IMR-90 (cell line): ENCODE data around the gene IGF2R. TPM values are rescaled to one million over a fixed set of nuclear protein-coding genes. Genes with fewer than 3 reads are reported as not detected.

Source experiments
- ATAC-seq: fragments of 200-7000 bp; cut with Tn5 transposase; 2 replicates; pipeline ENCODE4 v1.9.1; 2020; ENCODE audit warnings: low read depth, mild to moderate bottlenecking, moderate library complexity
- BruUV-seq: library from RNA; stranded (reverse); fragments of 400-500 nt; replicated peaks from 2 replicates; lab custom pipeline; 2021; lab: Mats Ljungman, UMichigan
- CTCF ChIA-PET: fragments of 300-600 bp; formaldehyde crosslinking; extraction: SDS; loops from one replicate; lab custom pipeline; 2021; ENCODE audit warnings: antibody characterized with exemption; lab: Yijun Ruan, JAX
- POLR2A ChIA-PET: fragments of 300-600 bp; sonication (Branson Sonifier 250); formaldehyde crosslinking; loops from one replicate; lab custom pipeline; 2022; ENCODE audit warnings: antibody characterized with exemption; ENCODE audit not compliant: unreplicated experiment; lab: Charles Lee
- DNase-seq: peaks from one replicate; pipeline ENCODE4 v3.0.0; 2013
- H2AFZ ChIP-seq: replicated peaks from 2 replicates; pipeline ENCODE3; 2013; ENCODE audit warnings: low read length, mild to moderate bottlenecking; ENCODE audit not compliant: poor library complexity
- H2AK5ac ChIP-seq: 2 replicates; pipeline ENCODE4 v1.6.1; 2013; ENCODE audit warnings: low read depth, low read length, inconsistent platforms
- H2AK9ac ChIP-seq: replicated peaks from 2 replicates; pipeline ENCODE3; 2013; ENCODE audit warnings: mild to moderate bottlenecking, low read depth, low read length, moderate library complexity; ENCODE audit not compliant: poor library complexity
- H2BK120ac ChIP-seq: 2 replicates; pipeline ENCODE4 v1.6.1; 2013; ENCODE audit warnings: low read depth, low read length, inconsistent platforms
- H2BK15ac ChIP-seq: 3 replicates; pipeline ENCODE4 v1.6.1; 2013; ENCODE audit warnings: low read depth, low read length, inconsistent platforms
- H2BK20ac ChIP-seq: 2 replicates; pipeline ENCODE4 v1.6.1; 2013; ENCODE audit warnings: low read depth, mild to moderate bottlenecking, inconsistent platforms, low read length, moderate library complexity
- H2BK5ac ChIP-seq: 2 replicates; pipeline ENCODE4 v1.6.1; 2013; ENCODE audit warnings: mild to moderate bottlenecking, low read depth, low read length, inconsistent platforms; ENCODE audit not compliant: poor library complexity, severe bottlenecking
- H3K14ac ChIP-seq: replicated peaks from 2 replicates; pipeline ENCODE4 v1.6.1; 2013; ENCODE audit warnings: low read depth, low read length, inconsistent platforms
- H3K18ac ChIP-seq: 2 replicates; pipeline ENCODE4 v1.6.1; 2013; ENCODE audit warnings: low read depth, low read length, control low read depth
- H3K23ac ChIP-seq: 2 replicates; pipeline ENCODE4 v1.6.1; 2013; ENCODE audit warnings: low read depth, low read length, inconsistent platforms
- H3K27ac ChIP-seq: 2 replicates; pipeline ENCODE4 v1.5.1; 2013; ENCODE audit warnings: mild to moderate bottlenecking, control low read depth, low read length; ENCODE audit not compliant: insufficient read depth
- H3K27me3 ChIP-seq: 2 replicates; pipeline ENCODE4 v1.6.1; 2013; ENCODE audit warnings: low read length; ENCODE audit not compliant: control insufficient read depth, insufficient read depth
- H3K36me3 ChIP-seq: 2 replicates; pipeline ENCODE4 v1.6.1; 2013; ENCODE audit warnings: low read length, mixed read lengths; ENCODE audit not compliant: control insufficient read depth, insufficient read depth
- H3K4ac ChIP-seq: 2 replicates; pipeline ENCODE4 v1.6.1; 2013; ENCODE audit warnings: low read depth, low read length, inconsistent platforms
- H3K4me1 ChIP-seq: 2 replicates; pipeline ENCODE4 v1.6.1; 2013; ENCODE audit warnings: low read length, mixed read lengths; ENCODE audit not compliant: control insufficient read depth, insufficient read depth
- H3K4me2 ChIP-seq: 2 replicates; pipeline ENCODE4 v1.6.1; 2013; ENCODE audit warnings: low read depth, mild to moderate bottlenecking, control low read depth, low read length, moderate library complexity
- H3K4me3 ChIP-seq: 2 replicates; pipeline ENCODE4 v1.5.1; 2013; ENCODE audit warnings: low read depth, mild to moderate bottlenecking, control low read depth, low read length, moderate library complexity; ENCODE audit not compliant: insufficient read depth
- H3K56ac ChIP-seq: 2 replicates; pipeline ENCODE4 v1.6.1; 2013; ENCODE audit warnings: low read length, inconsistent platforms; ENCODE audit not compliant: insufficient read depth; ENCODE audit errors: extremely low read depth
- H3K79me1 ChIP-seq, 2 experiments: 2 replicates each; pipeline ENCODE4 v1.6.1; 2013; ENCODE audit warnings: low read length in 2 of 2, inconsistent platforms in 1 of 2, low read depth in 1 of 2
- H3K9ac ChIP-seq: 2 replicates; pipeline ENCODE4 v1.6.1; 2013; ENCODE audit warnings: low read depth, low read length, control low read depth
- H3K9me1 ChIP-seq: 2 replicates; pipeline ENCODE4 v1.6.1; 2013; ENCODE audit warnings: low read length, inconsistent platforms; ENCODE audit not compliant: insufficient read depth
- H3K9me3 ChIP-seq: 2 replicates; pipeline ENCODE4 v1.6.1; 2013; ENCODE audit warnings: low read length; ENCODE audit not compliant: control insufficient read depth, insufficient read depth
- H4K20me1 ChIP-seq: 2 replicates; pipeline ENCODE4 v1.6.1; 2013; ENCODE audit warnings: low read length, inconsistent platforms; ENCODE audit not compliant: insufficient read depth
- H4K5ac ChIP-seq: 2 replicates; pipeline ENCODE4 v1.6.1; 2013; ENCODE audit warnings: mild to moderate bottlenecking, low read depth, low read length, control low read depth
- H4K8ac ChIP-seq, 2 experiments: 2 replicates each; pipeline ENCODE4 v1.6.1; 2013; ENCODE audit warnings: low read depth in 2 of 2, low read length in 2 of 2, control low read depth in 1 of 2, inconsistent platforms in 1 of 2
- H4K91ac ChIP-seq: 2 replicates; pipeline ENCODE4 v1.6.1; 2013; ENCODE audit warnings: low read depth, low read length, inconsistent platforms; ENCODE audit not compliant: insufficient read depth
- BHLHE40 ChIP-seq: fragments of 150-350 bp; IDR thresholded peaks from 2 replicates; pipeline ENCODE4 v1.6.1; 2016; ENCODE audit warnings: mild to moderate bottlenecking, low read depth, low read length
- CEBPB ChIP-seq: IDR thresholded peaks from 2 replicates; pipeline ENCODE4 v1.6.1; 2012; ENCODE audit warnings: low read depth, low read length, improper control_type of control experiment
- CHD1 ChIP-seq: IDR thresholded peaks from 2 replicates; pipeline ENCODE4 v1.6.1; 2012; ENCODE audit warnings: low read depth, low read length, improper control_type of control experiment
- FOS ChIP-seq: fragments of 150-350 bp; IDR thresholded peaks from 2 replicates; pipeline ENCODE4 v1.6.1; 2016; ENCODE audit warnings: low read depth, low read length
- MAFK ChIP-seq: IDR thresholded peaks from 2 replicates; pipeline ENCODE4 v1.6.1; 2012; ENCODE audit warnings: low read depth, low read length, improper control_type of control experiment
- MAZ ChIP-seq: IDR thresholded peaks from 2 replicates; pipeline ENCODE4 v1.6.1; 2012; ENCODE audit warnings: low read depth, mild to moderate bottlenecking, low read length, improper control_type of control experiment, moderate library complexity, borderline replicate concordance
- MXI1 ChIP-seq: IDR thresholded peaks from 2 replicates; pipeline ENCODE4 v1.6.1; 2012; ENCODE audit warnings: low read depth, mild to moderate bottlenecking, low read length, moderate library complexity, borderline replicate concordance
- NFE2L2 ChIP-seq: fragments of 150-350 bp; IDR thresholded peaks from 2 replicates; pipeline ENCODE4 v1.6.1; 2016; ENCODE audit warnings: low read depth, mild to moderate bottlenecking, low read length
- RAD21 ChIP-seq: IDR thresholded peaks from 2 replicates; pipeline ENCODE4 v1.6.1; 2012; ENCODE audit warnings: low read length, improper control_type of control experiment
- RCOR1 ChIP-seq: IDR thresholded peaks from 2 replicates; pipeline ENCODE4 v1.6.1; 2012; ENCODE audit warnings: mild to moderate bottlenecking, low read length, improper control_type of control experiment; ENCODE audit not compliant: insufficient replicate concordance
- SMC3 ChIP-seq: fragments of 150-350 bp; IDR thresholded peaks from 2 replicates; pipeline ENCODE4 v1.6.1; 2016; ENCODE audit warnings: low read depth, mild to moderate bottlenecking, antibody characterized with exemption, low read length, moderate library complexity
- WGBS, 2 experiments: methylation state at CpG; one replicate each; pipeline versions ENCODE4 v1.1.5 to v1.1.7; 2013; ENCODE audit warnings: missing lambda C conversion rate in 2 of 2; ENCODE audit not compliant: insufficient read length in 1 of 2; ENCODE audit errors: extremely low coverage in 2 of 2; 5-methylcytosine and 5-hydroxymethylcytosine counted together
- dilution Hi-C: fragments of 300-500 bp; cut with HindIII; formaldehyde crosslinking; loops from one replicate; pipeline ENCODE4 v1.14.3; 2018; ENCODE audit warnings: low sequenced_read_pairs; ENCODE audit not compliant: unreplicated experiment
- in situ Hi-C: fragments of 300-500 bp; cut with MboI; formaldehyde crosslinking; loops from 3 replicates; pipeline ENCODE4 v1.14.3; 2019; ENCODE audit warnings: low sequenced_read_pairs, inconsistent platforms, mixed read lengths
- intact Hi-C: fragments of 100-400 bp; cut with micrococcal nuclease; formaldehyde crosslinking; loops from 2 replicates; pipeline ENCODE4 v1.10.0; 2022
- polyA plus RNA-seq, 3 experiments: library from polyadenylated mRNA; depleted of rRNA; stranded (reverse); fragments of >200 nt; gene quantifications; 2 replicates each; pipeline ENCODE4 v1.2.3, GENCODE V29; 2012; ENCODE audit warnings: low replicate concordance in 1 of 3
- total RNA-seq: library from RNA; depleted of rRNA; stranded (reverse); fragments of >200 nt; gene quantifications from 2 replicates; pipeline ENCODE4 v1.2.3, GENCODE V29; 2012
- TF ChIP-seq, protein P1 (sequence below): fragments of 150-350 bp; IDR thresholded peaks from 2 replicates; pipeline ENCODE4 v1.6.1; 2016; ENCODE audit warnings: low read depth, mild to moderate bottlenecking, low read length, moderate library complexity, borderline replicate concordance
- TF ChIP-seq, protein P2 (sequence below): conservative IDR thresholded peaks from 2 replicates; pipeline ENCODE4 v1.5.1; 2012; ENCODE audit warnings: mild to moderate bottlenecking, low read depth, low read length, improper control_type of control experiment
- TF ChIP-seq, protein P3 (sequence below): fragments of 150-350 bp; IDR thresholded peaks from 2 replicates; pipeline ENCODE4 v1.6.1; 2017; ENCODE audit warnings: mild to moderate bottlenecking, antibody characterized with exemption, low read length, low read depth

IGF2R gene
- total and polyA plus RNA-seq, 2 of the 4 experiments (the other 2 are of a cell fraction) = 33.2 to 41.4 TPM

DNA sequence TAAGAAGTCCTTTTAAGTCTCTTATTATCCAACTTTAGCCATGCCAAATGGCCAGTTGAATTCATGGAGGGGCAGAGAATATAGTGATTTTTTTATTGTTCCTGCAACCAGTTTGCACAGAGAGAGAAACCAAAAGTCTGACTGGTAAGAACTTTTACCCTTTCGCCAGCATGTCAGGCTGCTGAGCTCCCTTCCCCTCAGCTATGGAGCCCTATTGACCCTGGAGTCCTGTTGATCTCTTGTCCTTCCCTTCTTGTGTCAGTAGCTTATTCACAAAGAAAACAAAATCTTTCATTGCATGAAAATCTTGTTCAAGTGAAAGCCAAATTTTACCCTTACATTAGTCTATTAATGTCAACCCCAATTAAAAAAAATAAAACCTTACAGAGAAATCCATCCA, 151.2 kb downstream of the IGF2R start:
- no peak overlapping the region for H2AK5ac ChIP-seq
- no peak overlapping the region for H3K23ac ChIP-seq
- dilution Hi-C loops = no loop called here
- H4K91ac ChIP-seq = no peak overlapping the region
- no peak overlapping the region for H3K4ac ChIP-seq
- ATAC-seq = no peak
- no peak overlapping the region for H3K14ac ChIP-seq
- TF ChIP-seq RCOR1 = no peak
- TF ChIP-seq RAD21 = no peak
- TF ChIP-seq MAFK = no peak
- no peak for TF ChIP-seq CEBPB
- no peak for TF ChIP-seq BHLHE40
- TF ChIP-seq, protein P1, sequence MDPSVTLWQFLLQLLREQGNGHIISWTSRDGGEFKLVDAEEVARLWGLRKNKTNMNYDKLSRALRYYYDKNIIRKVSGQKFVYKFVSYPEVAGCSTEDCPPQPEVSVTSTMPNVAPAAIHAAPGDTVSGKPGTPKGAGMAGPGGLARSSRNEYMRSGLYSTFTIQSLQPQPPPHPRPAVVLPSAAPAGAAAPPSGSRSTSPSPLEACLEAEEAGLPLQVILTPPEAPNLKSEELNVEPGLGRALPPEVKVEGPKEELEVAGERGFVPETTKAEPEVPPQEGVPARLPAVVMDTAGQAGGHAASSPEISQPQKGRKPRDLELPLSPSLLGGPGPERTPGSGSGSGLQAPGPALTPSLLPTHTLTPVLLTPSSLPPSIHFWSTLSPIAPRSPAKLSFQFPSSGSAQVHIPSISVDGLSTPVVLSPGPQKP = no peak
- no peak for TF ChIP-seq SMC3
- TF ChIP-seq MXI1 = no peak
- TF ChIP-seq CHD1 = no peak
- TF ChIP-seq, protein P2, sequence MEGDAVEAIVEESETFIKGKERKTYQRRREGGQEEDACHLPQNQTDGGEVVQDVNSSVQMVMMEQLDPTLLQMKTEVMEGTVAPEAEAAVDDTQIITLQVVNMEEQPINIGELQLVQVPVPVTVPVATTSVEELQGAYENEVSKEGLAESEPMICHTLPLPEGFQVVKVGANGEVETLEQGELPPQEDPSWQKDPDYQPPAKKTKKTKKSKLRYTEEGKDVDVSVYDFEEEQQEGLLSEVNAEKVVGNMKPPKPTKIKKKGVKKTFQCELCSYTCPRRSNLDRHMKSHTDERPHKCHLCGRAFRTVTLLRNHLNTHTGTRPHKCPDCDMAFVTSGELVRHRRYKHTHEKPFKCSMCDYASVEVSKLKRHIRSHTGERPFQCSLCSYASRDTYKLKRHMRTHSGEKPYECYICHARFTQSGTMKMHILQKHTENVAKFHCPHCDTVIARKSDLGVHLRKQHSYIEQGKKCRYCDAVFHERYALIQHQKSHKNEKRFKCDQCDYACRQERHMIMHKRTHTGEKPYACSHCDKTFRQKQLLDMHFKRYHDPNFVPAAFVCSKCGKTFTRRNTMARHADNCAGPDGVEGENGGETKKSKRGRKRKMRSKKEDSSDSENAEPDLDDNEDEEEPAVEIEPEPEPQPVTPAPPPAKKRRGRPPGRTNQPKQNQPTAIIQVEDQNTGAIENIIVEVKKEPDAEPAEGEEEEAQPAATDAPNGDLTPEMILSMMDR = no peak
- TF ChIP-seq FOS = no peak
- TF ChIP-seq MAZ = no peak
- TF ChIP-seq, protein P3, sequence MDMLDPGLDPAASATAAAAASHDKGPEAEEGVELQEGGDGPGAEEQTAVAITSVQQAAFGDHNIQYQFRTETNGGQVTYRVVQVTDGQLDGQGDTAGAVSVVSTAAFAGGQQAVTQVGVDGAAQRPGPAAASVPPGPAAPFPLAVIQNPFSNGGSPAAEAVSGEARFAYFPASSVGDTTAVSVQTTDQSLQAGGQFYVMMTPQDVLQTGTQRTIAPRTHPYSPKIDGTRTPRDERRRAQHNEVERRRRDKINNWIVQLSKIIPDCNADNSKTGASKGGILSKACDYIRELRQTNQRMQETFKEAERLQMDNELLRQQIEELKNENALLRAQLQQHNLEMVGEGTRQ = no peak
- no peak for TF ChIP-seq NFE2L2
- no peak overlapping the region for H3K56ac ChIP-seq
- no peak overlapping the region for H3K4me2 ChIP-seq
- H4K20me1 ChIP-seq = no peaks in the 10 kb centered on the region
- no peak overlapping the region for H3K4me3 ChIP-seq
- H2BK120ac ChIP-seq = no peak overlapping the region
- no peaks in the 10 kb centered on the region for H3K4me1 ChIP-seq
- H4K5ac ChIP-seq = no peak overlapping the region
- H3K18ac ChIP-seq = no peak overlapping the region
- H2AK9ac ChIP-seq = no peak overlapping the region
- WGBS, 2 experiments = no CpG with 5 or more reads among the region's 1 CpG
- no peak overlapping the region for H2BK15ac ChIP-seq
- BruUV-seq = no TSS peak
- no peak for DNase-seq
- H4K8ac ChIP-seq = no peak overlapping the region
- intact Hi-C loops = no loop called here
- no peak overlapping the region for H2BK20ac ChIP-seq
- no peaks in the 10 kb centered on the region for H3K36me3 ChIP-seq
- in situ Hi-C loops = no loop called here
- H3K79me1 ChIP-seq = no peaks in the 10 kb centered on the region
- no peak overlapping the region for H2BK5ac ChIP-seq
- H3K9ac ChIP-seq = no peak overlapping the region
- CTCF ChIA-PET = interaction anchor here (0.9 kb wide), 1 partner anchor 314 kb away, joined by 3 read pairs; no protein-coding TSS in a partner anchor
- H2AFZ ChIP-seq = no peak overlapping the region
- no peaks in the 10 kb centered on the region; the same call in 1 of the 2 replicates for H3K9me3 ChIP-seq
- no peaks in the 10 kb centered on the region for H3K27me3 ChIP-seq
- H3K27ac ChIP-seq = no peak overlapping the region
- POLR2A ChIA-PET = no interaction called here
- H3K9me1 ChIP-seq = no peaks in the 10 kb centered on the region; the same call in 1 of the 2 replicates
